CD4-positive, alpha-beta memory T cell (primary cell): ENCODE measurements around the gene PDE6A. TPM values are rescaled to one million over a fixed set of nuclear protein-coding genes. Genes with fewer than 3 reads are reported as not detected.

Experiments
- CTCF ChIA-PET: fragments of 350-600 bp; sonication (Branson Sonifier 250); formaldehyde crosslinking; loops from one replicate; lab custom pipeline; 2021; ENCODE audit warnings: inconsistent platforms; ENCODE audit not compliant: partially characterized antibody; lab: Charles Lee
- POLR2A ChIA-PET: fragments of 350-600 bp; sonication (Branson Sonifier 250); formaldehyde crosslinking; loops from one replicate; lab custom pipeline; 2021; ENCODE audit not compliant: partially characterized antibody; lab: Charles Lee
- DNase-seq, 5 donors: peaks; one replicate each; pipeline versions ENCODE4 v3.0.0 to v3.0.0-alpha.2; 2020 to 2022; ENCODE audit warnings: mixed read lengths in 1 of 5
- H3K27ac ChIP-seq: one replicate; pipeline ENCODE4 v1.7.0; 2013; ENCODE audit warnings: low read depth, low read length
- H3K27me3 ChIP-seq: 2 replicates; pipeline ENCODE4 v1.7.0; 2013; ENCODE audit warnings: mild to moderate bottlenecking, low read length, moderate library complexity; ENCODE audit not compliant: insufficient read depth
- H3K36me3 ChIP-seq: 2 replicates; pipeline ENCODE4 v1.7.0; 2013; ENCODE audit warnings: mild to moderate bottlenecking, low read length, moderate library complexity; ENCODE audit not compliant: insufficient read depth
- H3K4me1 ChIP-seq: 2 replicates; pipeline ENCODE4 v1.7.0; 2013; ENCODE audit warnings: mild to moderate bottlenecking, low read length, moderate library complexity; ENCODE audit not compliant: insufficient read depth
- H3K4me3 ChIP-seq, 2 donors: one replicate each; pipeline ENCODE4 v1.7.0; 2013; ENCODE audit warnings: low read length in 2 of 2, mild to moderate bottlenecking in 1 of 2
- H3K9me3 ChIP-seq, 2 donors: one replicate each; pipeline ENCODE4 v1.7.0; 2013; ENCODE audit warnings: low read length in 2 of 2, control low read depth in 1 of 2; ENCODE audit not compliant: control insufficient read depth in 1 of 2
- H3K27ac Mint-ChIP-seq, 7 donors: one replicate each; pipeline ENCODE4 v1.8.0; 2020 to 2021; ENCODE audit warnings: mixed read lengths in 7 of 7, mild to moderate bottlenecking in 6 of 7, inconsistent platforms in 3 of 7, moderate library complexity in 3 of 7
- H3K27me3 Mint-ChIP-seq, 2 donors: one replicate each; pipeline ENCODE4 v1.8.0; 2020 to 2021; ENCODE audit warnings: mixed read lengths in 2 of 2
- H3K36me3 Mint-ChIP-seq, 2 donors: one replicate each; pipeline ENCODE4 v1.8.0; 2020 to 2021; ENCODE audit warnings: mixed read lengths in 2 of 2, inconsistent platforms in 1 of 2, mild to moderate bottlenecking in 1 of 2
- H3K4me1 Mint-ChIP-seq, 4 donors: one replicate each; pipeline ENCODE4 v1.8.0; 2020 to 2021; ENCODE audit warnings: mixed read lengths in 4 of 4, mild to moderate bottlenecking in 1 of 4
- H3K4me3 Mint-ChIP-seq, 8 donors: one replicate each; pipeline ENCODE4 v1.8.0; 2020 to 2021; ENCODE audit warnings: mixed read lengths in 8 of 8, mild to moderate bottlenecking in 7 of 8, moderate library complexity in 6 of 8, inconsistent platforms in 3 of 8
- H3K9me3 Mint-ChIP-seq, 8 donors: one replicate each; pipeline ENCODE4 v1.8.0; 2020 to 2021; ENCODE audit warnings: mixed read lengths in 8 of 8, mild to moderate bottlenecking in 5 of 8, inconsistent platforms in 3 of 8, moderate library complexity in 1 of 8
- intact Hi-C: fragments of 100-400 bp; cut with micrococcal nuclease; formaldehyde crosslinking; loops from one replicate; pipeline ENCODE4 v1.15.1; 2023
- polyA plus RNA-seq, 2 donors: library from polyadenylated mRNA; unstranded; fragments of 300-500 nt; fragmentation: Illumina TruSeq; gene quantifications; one replicate each; pipeline ENCODE4 v1.2.3, GENCODE V29; 2021
- total RNA-seq, 2 experiments: library from RNA; stranded (reverse); gene quantifications; one replicate each; pipeline ENCODE4 v1.2.3, GENCODE V29; 2021

Gene PDE6A
- total and polyA plus RNA-seq, 4 experiments from 2014 or later, result not detected

DNA sequence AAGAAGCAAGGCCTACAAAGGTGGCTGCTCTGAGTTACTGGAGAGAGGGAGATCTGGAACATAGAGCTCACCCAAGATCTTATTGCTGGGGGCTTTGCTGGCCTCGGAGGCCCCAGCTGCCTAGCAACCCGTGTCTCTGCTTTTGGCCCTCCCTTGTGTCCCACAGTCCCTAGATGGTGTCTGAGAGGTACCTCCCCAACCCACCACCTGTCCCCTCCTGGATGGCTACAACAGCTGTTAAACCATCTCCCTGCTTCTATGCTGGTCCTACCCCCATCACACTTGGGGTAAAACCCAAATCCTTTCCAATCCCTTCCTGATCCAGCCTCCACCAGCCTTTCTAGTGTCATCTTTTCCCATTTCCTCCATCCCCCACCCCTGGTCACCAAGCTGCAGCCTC lies 127.9 kb downstream of the PDE6A start:
- Mint-ChIP-seq H3K9me3 (no peaks in the 10 kb centered on the region), H3K36me3 (no peaks in the 10 kb centered on the region), H3K4me3 (no peak overlapping the region), H3K27me3 (no peaks in the 10 kb centered on the region), H3K27ac (peak overlapping the region in 1 of 7 donors; percentile 73), H3K4me1 (no peaks in the 10 kb centered on the region)
- Histone ChIP-seq H3K4me3 (no peak overlapping the region), H3K27ac (no peak overlapping the region), H3K9me3 (no peaks in the 10 kb centered on the region), H3K27me3 (no peaks in the 10 kb centered on the region), H3K4me1 (no peaks in the 10 kb centered on the region), H3K36me3 (no peaks in the 10 kb centered on the region)
- intact Hi-C loops, result no loop called here
- ChIA-PET CTCF (interaction anchor here (0.9 to 1.3 kb wide), 3 partner anchors 11 to 36 kb away, joined by 3 to 5 read pairs (median 5); no protein-coding TSS in a partner anchor), POLR2A (no interaction called here)
- no peak for DNase-seq

DNA sequence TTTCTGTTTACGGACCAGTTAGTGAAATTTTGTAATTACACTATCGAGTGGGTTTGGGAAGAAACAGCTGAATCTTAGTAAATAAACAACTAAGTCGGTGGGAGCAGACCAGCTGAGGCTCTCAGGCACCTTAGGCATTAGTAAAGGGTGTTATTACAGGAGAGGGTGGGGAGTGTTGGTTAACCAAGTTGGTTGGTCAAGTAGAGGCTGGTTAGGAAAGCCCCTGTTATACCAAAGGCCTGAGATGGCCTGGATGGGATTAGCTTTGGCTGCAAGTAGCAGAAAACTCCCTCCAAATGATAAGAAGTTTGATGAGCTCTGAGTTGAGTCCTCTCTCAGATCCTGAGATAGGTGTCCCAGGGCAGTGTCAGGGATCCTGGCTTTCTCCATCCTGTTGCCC lies 133.1 kb downstream of the PDE6A start:
- CTCF ChIA-PET, result interaction anchor here (1.2 kb wide), 1 partner anchor 13 kb away, joined by 3 read pairs; no protein-coding TSS in a partner anchor
- Histone ChIP-seq H3K27ac (no peak overlapping the region), H3K36me3 (no peaks in the 10 kb centered on the region), H3K4me3 (no peak overlapping the region), H3K4me1 (no peaks in the 10 kb centered on the region), H3K27me3 (no peaks in the 10 kb centered on the region), H3K9me3 (no peaks in the 10 kb centered on the region)
- Mint-ChIP-seq H3K27me3 (no peaks in the 10 kb centered on the region), H3K36me3 (no peaks in the 10 kb centered on the region), H3K4me1 (no peaks in the 10 kb centered on the region), H3K9me3 (no peaks in the 10 kb centered on the region), H3K27ac (no peak overlapping the region), H3K4me3 (no peak overlapping the region)
- POLR2A ChIA-PET, result no interaction called here
- intact Hi-C loops, result no loop called here
- no peak for DNase-seq

DNA sequence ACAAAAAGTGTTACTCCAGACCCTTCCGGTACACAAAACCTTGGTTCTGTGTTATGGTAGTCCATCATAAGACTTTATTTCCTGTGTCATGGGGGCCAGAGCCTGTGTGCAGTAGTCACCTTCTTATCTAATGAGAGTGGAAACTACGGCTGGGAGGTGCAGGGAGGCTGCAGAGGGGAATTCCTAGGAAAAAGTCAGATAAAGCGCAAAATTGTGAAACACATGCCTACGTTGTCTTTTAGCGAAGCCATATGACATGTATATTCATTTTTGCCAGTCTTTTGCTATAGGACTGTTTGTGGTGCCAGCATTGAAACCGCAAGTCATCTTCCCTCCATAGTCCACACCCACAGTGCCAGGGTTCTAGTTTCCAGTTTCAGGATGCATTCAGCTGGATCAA lies 133.7 kb downstream of the PDE6A start:
- Histone ChIP-seq H3K4me3 (no peak overlapping the region), H3K36me3 (no peaks in the 10 kb centered on the region), H3K27ac (no peak overlapping the region), H3K27me3 (no peaks in the 10 kb centered on the region), H3K4me1 (no peaks in the 10 kb centered on the region), H3K9me3 (no peaks in the 10 kb centered on the region)
- no peaks in the 10 kb centered on the region for H3K27me3 Mint-ChIP-seq
- no peak overlapping the region for H3K27ac Mint-ChIP-seq
- H3K4me3 Mint-ChIP-seq, result no peak overlapping the region
- H3K9me3 Mint-ChIP-seq, result no peaks in the 10 kb centered on the region
- ChIA-PET CTCF (no interaction called here), POLR2A (no interaction called here)
- no peaks in the 10 kb centered on the region for H3K36me3 Mint-ChIP-seq
- H3K4me1 Mint-ChIP-seq, result no peaks in the 10 kb centered on the region
- intact Hi-C loops, result no loop called here
- DNase-seq, result no peak

DNA sequence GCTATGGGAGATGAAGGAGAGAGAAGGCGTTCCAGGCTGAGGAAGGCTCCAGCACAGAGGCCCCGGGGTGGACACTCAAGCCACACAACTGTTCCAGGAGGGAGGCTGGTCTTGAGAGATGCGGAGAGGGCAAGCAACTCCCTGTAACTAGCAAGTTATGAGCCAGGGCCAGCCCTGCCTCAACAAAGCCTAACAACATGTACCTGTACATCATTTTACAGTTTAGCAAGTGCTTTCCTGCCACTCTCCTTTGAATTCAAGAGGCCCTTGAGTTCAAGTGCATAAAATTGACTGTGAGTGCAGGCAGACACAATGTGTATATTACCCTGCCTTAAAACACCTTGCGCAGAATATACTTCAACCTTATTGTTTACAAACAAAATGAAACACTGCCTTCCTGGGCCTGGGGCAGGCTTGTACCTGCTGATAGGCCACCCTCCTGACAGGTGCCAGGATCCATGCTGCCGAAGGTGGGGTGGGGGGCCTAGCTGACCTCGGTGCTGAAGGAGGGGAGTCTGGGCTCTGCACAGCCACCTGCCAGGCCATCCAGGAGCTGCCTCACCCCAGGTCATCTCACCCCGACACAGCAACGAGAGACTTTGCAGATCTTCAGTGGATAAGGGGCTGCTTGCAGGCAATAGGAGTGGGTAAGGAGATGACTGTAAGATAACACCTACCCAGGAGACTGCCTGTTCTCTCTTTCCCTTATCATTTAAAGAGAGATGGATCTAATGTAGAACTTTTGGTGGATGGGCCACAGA lies 134.5 kb downstream of the PDE6A start:
- Histone ChIP-seq H3K9me3 (no peaks in the 10 kb centered on the region), H3K27me3 (no peaks in the 10 kb centered on the region), H3K36me3 (no peaks in the 10 kb centered on the region), H3K4me1 (no peaks in the 10 kb centered on the region), H3K27ac (no peak overlapping the region), H3K4me3 (no peak overlapping the region)
- no peaks in the 10 kb centered on the region for H3K9me3 Mint-ChIP-seq
- no peak for DNase-seq
- POLR2A ChIA-PET, result no interaction called here
- no peaks in the 10 kb centered on the region for H3K4me1 Mint-ChIP-seq
- H3K27me3 Mint-ChIP-seq, result no peaks in the 10 kb centered on the region
- CTCF ChIA-PET, result no interaction called here
- H3K36me3 Mint-ChIP-seq, result no peaks in the 10 kb centered on the region
- H3K27ac Mint-ChIP-seq, result no peak overlapping the region
- intact Hi-C loops, result no loop called here
- H3K4me3 Mint-ChIP-seq, result no peak overlapping the region

DNA sequence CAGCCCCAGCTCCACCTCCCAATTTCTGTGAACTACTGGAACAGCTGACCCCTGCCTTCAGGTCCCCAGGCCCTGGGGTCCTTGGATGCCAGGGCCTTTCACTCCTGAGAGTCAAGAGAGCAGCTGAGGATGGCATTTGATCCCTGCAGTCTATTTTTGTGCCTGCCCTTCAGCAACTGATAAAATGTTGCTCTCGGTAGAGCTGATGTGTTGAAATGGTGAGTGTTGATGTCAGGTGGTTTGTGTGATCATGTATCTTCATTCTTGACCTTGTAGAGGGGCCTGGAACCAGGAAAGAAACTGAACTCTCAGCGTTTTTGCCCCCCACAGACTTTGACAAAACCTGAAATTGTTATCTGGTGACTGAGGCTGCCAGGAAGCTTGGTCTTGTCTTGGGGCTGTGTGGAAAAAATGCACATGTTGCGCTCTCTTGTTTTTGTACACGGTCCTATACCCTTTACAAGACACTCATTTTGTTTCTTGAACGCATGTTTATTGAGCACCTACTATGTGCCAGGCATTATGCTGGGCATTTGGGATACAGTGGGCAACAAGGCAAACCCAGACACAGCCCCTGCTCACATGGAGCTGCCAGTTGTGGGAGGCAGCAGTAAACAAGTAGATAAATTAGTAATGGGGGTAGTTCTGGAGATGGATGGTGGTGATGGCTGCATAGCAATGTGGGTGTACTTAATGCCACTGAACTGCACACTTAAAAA lies 136.2 kb downstream of the PDE6A start:
- H3K27ac Mint-ChIP-seq, result no peak overlapping the region
- no peak for DNase-seq
- H3K36me3 Mint-ChIP-seq, result no peaks in the 10 kb centered on the region
- H3K27ac ChIP-seq, result no peak overlapping the region
- H3K36me3 ChIP-seq, result no peaks in the 10 kb centered on the region
- H3K9me3 Mint-ChIP-seq, result no peaks in the 10 kb centered on the region
- H3K9me3 ChIP-seq, result no peaks in the 10 kb centered on the region
- no peaks in the 10 kb centered on the region for H3K4me1 ChIP-seq
- H3K4me1 Mint-ChIP-seq, result no peaks in the 10 kb centered on the region
- no peak overlapping the region for H3K4me3 Mint-ChIP-seq
- H3K27me3 Mint-ChIP-seq, result no peaks in the 10 kb centered on the region
- ChIA-PET POLR2A (no interaction called here), CTCF (no interaction called here)
- no peak overlapping the region for H3K4me3 ChIP-seq
- intact Hi-C loops, result no loop called here
- H3K27me3 ChIP-seq, result no peaks in the 10 kb centered on the region

Other genes with a start within 250 kb of the PDE6A start
- 1 to 10 TPM; 3.3 to 3.6 TPM for gene PPARGC1B, start 214.5 kb downstream of the PDE6A start, total RNA-seq
- 1 to 10 TPM in 1 of 2 donors, under 1 TPM in 1; 0.29 to 3.0 TPM for gene PPARGC1B, start 214.5 kb downstream of the PDE6A start, polyA plus RNA-seq
- 10 to 100 TPM; 14.2 to 14.3 TPM for gene SLC26A2, start 16.0 kb upstream of the PDE6A start, total RNA-seq
- 1 to 10 TPM; 1.4 to 4.0 TPM for gene SLC26A2, start 16.0 kb upstream of the PDE6A start, polyA plus RNA-seq
- gene TIGD6, start 55.9 kb upstream of the PDE6A start, total RNA-seq, result 1 to 10 TPM; 5.8 to 6.8 TPM
- gene TIGD6, start 55.9 kb upstream of the PDE6A start, polyA plus RNA-seq, result 1 to 10 TPM; 1.3 TPM
- gene HMGXB3, start 55.9 kb upstream of the PDE6A start, total RNA-seq, result 10 to 100 TPM; 35.3 to 35.4 TPM
- gene HMGXB3, start 55.9 kb upstream of the PDE6A start, polyA plus RNA-seq, result 10 to 100 TPM in 1 of 2 donors, 1 to 10 TPM in 1; 8.5 to 14.6 TPM
- 1 to 10 TPM; 2.4 to 2.9 TPM for gene CSF1R, start 141.8 kb upstream of the PDE6A start, total RNA-seq
- under 1 TPM; 0.04 to 0.23 TPM for gene CSF1R, start 141.8 kb upstream of the PDE6A start, polyA plus RNA-seq
- not detected for gene PDGFRB, start 211.1 kb upstream of the PDE6A start, total RNA-seq
- not detected for gene PDGFRB, start 211.1 kb upstream of the PDE6A start, polyA plus RNA-seq
- gene CDX1, start 222.0 kb upstream of the PDE6A start, total RNA-seq, result not detected
- not detected for gene CDX1, start 222.0 kb upstream of the PDE6A start, polyA plus RNA-seq
- not detected for gene SLC6A7, start 245.3 kb upstream of the PDE6A start, total RNA-seq
- gene SLC6A7, start 245.3 kb upstream of the PDE6A start, polyA plus RNA-seq, result not detected